Stimulated activated CD4-positive, alpha-beta T cell treated with anti-CD3 and anti-CD28 coated beads, Interleukin-12 subunit alpha, Interleukin-12 subunit beta, amount 100 ng/mL, for 48 hours (primary cell): Measurements from ENCODE around the gene SPOCK1.

Experiments used
- DNase-seq, 3 donors: peaks; one replicate each; pipeline ENCODE4 v3.0.0-alpha.2; 2020; ENCODE audit warnings: low read depth in 2 of 3, low spot score in 1 of 3

Gene SPOCK1

DNA sequence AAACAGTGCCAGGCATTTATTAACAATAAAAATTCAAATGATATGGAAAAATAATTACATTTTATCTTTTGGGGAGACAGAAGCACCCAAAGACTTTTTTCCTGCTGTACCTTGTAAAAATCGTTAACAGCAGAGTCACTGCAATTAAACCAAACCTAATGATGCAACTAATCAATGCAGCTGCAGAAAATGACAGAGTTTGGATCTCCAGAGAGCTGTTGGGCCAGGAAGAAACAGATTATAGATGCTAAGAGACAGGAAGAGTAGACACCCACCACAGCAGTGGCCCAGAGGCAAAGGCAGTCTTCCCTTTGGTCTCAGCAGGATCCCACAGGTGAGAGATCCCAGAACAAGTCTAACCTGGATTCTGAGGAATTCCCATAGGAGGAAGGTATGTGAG, 53.0 kb downstream of the SPOCK1 start:
- DNase-seq, result no peak

DNA sequence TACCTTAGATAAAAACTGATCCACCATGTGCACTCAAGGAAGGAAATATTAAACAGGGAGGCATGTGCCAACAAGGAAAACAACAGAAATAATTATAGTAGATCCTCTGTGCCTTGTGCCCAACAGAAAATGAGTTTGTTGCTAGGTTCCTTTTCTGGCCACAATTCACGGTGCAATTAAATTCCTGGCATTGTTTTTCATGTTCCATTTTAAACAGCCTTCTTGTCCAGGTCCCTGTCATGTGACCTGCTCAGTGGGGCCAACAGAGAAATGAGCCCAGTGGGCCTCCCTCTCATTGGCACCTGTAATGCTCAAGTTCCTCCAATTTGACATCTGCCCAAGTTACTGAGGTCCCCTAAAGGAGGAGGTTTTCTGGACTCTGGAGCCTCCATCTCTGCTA, 56.5 kb downstream of the SPOCK1 start:
- DNase-seq, result no peak

DNA sequence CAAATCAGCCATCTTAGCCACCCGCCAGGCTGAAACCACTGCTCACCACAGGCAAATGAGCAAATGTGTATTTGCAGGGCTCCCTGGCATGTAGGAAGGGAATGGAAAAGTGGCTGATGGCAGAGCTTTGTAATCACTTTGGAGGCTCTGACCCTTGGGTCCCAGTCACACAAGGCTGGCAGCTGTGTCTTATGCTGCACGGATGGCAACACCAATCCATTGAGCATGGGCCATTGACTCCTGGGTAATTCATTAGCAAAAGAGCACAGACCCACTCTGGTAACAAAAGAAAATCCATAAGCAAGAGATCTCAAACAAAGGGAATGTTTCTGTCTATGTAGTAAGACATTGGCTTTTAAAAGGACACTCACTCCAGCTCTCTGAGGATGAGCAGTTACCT, 57.6 kb downstream of the SPOCK1 start:
- DNase-seq, result no peak

DNA sequence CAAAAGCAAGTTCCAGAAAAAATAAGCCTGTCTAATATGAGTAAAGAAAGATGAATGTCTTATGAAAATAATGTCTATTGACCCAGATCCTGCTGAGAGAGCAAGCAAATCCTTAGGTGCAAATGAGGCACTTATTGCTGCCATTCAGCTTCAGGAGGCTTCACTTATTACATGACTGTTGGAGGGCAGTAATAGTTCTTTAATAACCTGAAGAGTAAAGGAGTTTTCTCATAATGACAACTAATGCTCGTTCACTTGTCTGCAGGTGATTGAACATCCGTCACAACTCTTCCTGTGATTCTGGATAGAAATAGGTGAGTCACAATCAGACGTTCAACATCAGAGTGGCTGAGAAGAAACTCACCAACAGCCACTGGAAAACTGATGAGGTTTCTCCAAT, 58.3 kb downstream of the SPOCK1 start:
- DNase-seq, result no peak

DNA sequence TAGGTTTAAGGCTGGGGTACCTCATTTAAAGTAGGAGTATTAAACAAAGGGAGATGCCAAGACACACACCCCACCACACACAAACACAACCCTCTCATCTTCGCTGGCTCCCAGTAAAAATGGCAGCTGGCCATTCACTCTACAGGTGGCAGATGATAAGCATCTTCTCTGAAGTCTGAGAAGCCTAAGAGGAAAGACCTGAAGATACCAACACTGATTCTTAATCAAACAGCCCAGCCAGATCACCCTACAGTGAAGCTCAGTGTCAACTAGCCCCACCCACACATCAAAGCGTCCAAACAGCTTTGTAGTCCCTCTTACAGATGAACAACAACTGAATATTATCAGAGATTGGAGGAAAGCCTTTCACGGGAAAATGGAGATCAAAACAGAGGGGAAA, 59.5 kb downstream of the SPOCK1 start:
- DNase-seq, result no peak

DNA sequence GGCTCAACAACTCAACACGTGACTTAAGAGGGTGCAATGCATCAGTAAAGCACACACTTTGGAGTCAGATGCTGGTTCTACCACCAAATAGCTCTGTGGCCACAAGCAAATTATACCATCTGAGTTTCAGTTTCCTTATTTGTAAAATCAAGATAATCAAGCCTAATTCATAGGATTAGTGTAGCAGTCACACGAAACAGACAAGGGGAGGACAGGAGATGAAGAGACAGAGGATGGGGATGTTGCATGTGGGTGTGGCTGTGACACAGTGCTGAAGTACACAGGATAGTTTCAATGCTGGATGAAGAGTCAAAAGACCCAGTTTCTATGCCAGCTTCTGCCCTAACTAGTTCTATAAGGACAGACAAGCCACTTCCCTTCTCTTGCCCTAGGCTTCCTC, 60.2 kb downstream of the SPOCK1 start:
- no peak for DNase-seq

DNA sequence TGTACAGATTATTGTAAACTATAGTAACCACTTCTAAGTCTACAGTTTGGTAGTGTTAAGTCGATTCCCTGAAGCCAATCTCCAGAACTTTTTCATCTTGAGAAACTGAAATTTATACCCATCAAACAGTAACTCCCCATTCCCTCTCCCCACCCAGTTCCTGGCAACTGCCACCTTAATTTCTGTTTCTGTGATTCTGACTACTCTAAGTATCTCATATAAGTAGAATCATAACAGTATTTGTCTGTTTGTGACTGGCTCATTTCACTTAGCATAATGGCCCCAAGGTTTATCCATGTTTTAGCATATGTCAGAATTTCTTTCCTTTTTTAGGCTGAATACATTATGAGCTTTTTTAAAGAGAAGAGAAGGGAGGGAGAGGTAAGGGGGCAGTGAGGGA, 61.4 kb downstream of the SPOCK1 start:
- DNase-seq, result no peak

DNA sequence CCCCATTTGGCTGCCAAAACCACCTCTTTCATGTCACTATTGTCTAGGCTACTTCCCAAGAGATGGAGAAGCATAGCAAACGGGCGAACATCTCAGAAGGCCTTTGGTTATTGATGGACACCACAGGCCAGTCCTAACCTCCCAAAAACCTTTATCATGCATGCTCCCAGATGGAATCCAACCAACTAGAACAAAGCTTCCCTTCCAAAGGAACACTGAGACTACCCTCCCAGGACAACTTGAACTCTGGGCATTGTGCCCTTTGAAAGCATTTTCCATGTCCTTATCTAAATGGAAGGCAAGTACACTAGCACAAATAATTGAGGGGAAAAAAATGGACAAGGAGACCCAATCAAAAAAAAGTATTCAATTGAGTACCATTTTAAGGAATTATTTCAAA, 65.6 kb downstream of the SPOCK1 start:
- no peak for DNase-seq

DNA sequence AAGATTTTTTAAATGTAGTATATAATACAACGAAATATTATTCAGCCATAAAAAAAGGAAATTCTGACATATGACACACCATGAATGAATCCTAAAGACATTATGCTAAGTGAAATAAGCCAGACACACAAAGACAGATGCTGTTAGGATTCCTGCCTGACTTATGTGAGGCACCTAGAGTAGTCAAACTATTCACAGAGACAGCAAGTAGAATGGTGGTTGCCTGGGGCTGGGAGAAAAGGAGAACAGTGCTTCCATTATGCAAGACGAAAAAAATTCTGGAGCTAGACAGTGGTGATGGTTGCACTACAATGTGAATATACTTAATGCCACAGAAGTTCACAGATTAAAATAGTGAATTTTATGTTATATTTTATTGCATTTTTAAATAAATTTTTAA, 66.8 kb downstream of the SPOCK1 start:
- DNase-seq, result no peak

DNA sequence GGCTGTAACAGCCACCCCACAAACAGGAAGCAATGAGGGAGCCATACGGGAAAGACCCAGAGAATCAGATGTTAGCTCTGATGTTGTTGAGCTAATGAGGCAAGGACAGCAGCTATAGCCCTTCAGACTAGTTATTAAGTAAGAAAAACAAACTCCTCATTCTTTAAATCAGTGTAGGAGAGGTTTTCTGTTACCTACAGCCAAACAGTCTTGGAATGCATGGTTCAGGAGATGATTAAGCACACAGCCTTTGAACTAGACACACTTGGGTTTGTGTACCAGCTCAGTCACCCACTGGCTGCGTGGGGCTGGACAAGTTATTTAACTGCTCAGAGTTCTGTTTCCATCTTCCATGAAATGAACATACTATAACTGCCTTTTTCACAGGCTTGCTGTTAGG, 68.1 kb downstream of the SPOCK1 start:
- DNase-seq, result no peak

DNA sequence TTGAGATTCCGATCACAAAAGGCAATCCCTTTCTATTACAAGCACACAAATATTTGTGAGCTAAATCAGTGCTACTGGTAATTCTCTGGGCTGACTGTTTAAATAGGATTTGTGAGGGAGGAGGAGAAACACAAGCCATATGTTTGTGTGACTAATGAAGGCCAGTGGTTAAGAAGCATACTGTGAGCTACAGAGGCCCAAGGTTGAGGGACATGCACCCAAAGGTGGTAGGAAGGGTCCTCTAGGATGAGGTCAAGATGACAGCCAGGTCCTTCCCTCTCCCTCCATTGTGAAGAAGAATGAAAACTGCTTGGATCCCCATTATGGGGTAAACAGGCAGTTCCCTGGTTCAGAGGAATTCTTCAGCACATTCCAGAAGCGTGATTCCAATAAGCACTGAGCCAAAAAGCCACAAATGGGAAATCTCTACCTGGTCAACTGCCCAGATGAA, 83.9 kb downstream of the SPOCK1 start:
- DNase-seq, result no peak

DNA sequence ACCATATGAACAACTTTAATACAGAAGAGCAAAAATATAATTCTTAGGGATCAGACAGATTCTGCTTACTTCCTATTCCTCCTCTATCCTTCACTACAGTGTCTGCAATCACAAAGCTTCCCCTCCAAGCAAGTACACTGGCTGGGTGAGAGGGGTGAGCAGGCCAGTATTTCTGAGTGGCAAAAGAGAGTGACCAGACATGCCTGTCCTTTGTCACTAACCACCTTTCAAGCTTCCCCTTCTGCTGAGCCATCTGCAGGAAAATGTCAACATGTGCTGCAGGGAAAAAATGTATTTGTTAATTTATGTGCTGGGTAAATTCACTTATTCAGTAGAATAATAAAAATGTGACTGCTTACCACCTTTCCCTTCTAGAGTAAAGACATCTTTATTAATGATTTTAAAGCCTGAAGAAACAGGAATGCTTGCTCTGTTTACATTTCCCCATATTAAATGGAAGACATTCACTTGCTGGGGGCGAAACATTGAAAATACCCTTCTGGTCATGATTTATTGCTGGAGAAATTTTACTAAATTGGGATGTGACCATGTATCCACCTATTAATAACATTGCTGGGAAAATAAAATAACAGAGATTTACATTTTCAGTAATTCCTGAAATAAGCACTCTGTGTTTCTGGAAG, 84.9 kb downstream of the SPOCK1 start:
- no peak for DNase-seq

DNA sequence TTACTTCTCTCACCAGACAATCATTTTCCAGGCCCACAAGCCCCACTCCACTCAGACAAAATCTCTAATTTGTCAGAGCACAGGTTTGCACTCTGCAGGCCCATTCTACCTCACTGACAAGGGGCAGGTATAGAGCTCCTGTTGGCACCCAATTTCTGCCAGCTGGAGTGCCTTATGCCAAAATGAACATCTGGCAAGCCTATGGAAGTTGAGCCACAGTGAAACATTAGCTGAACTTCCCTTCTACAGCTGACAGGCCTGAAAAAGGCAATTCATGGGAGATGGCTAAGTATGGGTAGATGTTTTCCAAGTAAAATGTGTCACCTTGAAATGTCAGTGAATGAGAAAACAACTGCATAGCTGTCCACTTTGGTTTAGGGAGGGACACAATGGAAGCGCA, 87.0 kb downstream of the SPOCK1 start:
- DNase-seq, result no peak

DNA sequence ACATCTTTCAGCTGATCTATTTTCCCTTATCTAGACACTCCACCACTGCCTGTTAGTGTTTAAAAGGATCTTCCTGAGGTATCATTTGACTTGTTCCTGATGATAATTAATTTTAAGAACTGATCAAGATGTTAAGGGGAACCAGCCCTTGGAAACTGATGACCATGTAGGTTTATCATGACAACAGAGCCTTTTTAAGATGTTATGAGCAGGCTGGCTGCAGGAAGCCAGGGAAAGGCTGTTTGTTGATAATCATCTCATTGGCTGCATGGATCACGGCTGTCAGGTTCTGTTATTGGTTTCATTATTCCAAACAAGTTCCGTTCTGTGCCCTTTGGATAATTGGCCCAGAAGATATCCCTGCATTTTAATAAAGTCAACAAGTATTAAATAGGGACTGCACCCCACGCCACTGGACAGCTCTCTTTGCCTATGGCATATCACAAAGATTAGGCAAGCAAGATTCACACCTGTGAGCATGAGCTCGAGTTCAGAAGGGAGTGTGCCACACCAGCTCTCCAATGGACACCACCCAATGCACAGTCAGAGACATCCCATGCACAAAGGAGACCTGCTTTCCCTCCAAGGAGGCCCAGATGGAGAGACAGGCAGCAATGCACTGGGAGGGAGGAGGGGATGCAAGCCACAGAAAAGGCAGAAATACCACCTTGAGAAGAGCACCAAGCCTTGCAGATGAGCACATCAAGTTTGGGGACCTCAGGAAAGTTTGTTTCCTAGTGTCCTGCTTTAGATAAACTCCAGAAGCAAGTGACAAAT, 88.7 kb downstream of the SPOCK1 start:
- no peak for DNase-seq

DNA sequence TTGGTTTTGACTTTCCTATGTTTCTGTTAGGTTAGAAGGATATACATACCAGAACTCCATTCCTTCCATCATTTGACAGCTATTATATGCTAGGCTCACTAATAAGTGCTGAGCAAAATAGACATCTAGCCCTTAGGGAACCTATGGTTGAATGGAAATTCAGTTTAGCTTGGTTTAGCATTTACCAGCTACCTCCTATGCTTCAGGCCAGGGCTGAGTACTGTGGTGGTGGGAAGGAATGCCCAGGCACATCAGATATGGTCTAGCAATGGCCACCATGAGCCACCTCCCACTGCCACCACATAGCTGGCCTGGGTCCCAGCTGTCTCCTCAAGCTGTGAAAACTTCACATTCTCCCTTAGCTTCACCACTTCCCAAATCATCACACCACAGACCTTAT, 89.4 kb downstream of the SPOCK1 start:
- DNase-seq, result no peak

DNA sequence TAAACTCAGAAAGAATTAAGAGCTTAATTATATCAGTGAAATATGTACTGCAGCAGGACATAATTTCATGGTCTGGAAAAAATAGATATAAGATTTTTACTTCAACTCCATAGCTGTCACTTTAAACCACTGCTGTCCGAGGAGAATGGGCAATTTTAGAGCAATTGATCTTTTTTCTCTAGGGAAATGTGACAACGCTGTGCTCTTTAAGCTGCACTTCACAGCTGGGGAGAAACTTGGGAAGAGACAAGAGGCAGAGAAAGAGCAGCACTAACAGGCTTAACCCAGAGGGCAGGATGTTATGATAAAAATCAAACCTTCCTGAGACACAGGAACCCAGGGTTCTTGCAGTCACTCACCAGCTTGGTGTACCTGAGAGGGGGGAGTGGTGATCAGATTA, 92.0 kb downstream of the SPOCK1 start:
- no peak for DNase-seq

DNA sequence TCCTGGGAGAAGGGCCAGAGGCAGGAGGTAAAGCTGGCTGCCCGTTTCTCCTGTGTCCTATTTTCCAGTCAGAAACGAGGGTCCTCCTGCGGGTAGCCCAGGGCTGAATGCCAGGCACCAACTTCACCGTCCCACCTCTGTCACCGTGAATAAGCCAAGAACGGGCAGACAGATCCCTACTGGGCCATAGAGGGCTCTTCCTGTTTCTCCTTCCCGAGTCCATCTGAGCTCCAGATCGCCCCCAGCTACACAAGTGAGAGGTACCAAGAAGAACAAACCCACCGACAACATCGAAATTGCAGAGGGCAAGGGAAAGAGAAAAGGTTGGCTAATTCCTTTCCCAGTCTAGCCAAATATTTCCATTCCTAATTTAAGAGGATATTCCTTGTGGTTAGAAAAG, 93.7 kb downstream of the SPOCK1 start:
- DNase-seq, result no peak

DNA sequence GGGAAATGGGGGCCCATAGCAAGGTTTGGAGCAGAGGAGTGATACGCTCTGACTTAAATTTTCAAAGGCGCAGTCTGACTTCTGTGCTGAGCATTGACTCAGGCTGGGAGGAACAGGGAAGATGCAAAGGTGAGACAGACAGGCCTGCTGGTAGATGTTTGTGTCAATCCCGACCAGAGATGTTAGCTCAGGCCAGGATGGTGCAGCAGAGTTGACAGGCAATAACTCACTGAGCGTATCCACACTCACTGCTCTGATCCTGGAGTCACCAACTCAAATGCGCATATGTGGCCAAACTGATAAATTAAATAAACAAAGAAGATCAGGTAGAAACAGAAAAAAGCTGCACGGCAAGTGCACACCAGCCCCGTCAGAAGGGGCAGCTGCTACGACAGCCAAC, 95.3 kb downstream of the SPOCK1 start:
- no peak for DNase-seq

DNA sequence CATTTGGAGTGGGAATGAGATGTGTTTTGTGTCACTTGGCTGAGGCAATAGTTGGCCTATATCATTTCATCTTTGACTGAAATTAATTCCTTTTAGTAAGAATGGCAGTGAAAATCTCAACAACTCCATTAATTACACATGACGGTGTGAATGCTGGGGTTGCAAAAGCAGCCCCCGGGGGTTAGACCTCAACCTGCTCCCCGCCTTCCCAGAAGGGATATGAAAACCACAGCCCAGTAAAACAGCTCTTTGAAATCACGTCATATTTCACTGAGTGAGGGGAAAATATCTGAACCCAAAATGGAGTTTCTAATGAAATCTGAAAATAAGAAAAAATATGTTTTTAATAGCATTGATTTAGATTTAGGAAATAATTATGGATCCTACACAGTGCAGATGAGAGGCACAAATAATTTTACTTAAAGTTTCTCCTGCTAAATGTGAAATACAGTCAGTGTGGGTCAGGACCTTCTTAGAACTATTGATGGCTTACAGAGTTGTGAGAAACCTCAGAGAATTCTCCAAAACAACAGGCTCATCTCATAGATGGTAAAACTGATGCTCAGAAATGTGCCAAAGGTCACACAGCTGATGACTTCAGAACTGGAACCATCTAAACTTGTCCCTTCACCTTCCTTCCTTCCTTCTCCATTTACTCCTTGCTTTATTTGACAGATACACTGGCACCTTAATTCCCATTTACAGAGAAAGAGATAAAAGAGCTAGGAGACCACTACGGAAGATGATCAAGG, 96.5 kb downstream of the SPOCK1 start:
- DNase-seq, result no peak

DNA sequence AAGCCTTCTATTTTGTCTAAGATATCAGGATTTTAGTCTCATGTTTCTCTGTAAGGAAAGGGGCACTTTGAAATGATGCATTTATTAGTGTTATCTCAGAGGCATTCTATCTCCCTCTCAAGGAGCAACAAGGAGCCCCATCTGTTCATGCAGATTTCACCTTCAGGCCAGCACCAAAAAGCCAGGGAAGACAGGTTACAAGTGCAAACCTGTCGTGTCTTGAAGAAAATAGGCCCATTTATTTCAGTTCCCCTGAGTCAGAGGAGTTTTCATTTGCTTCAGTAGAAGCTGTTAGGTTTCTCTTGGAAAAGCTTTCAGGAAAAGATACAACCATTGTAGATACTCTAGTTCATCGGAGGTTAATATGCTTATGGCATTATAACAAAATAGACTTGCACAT, 97.2 kb downstream of the SPOCK1 start:
- DNase-seq, result no peak

DNA sequence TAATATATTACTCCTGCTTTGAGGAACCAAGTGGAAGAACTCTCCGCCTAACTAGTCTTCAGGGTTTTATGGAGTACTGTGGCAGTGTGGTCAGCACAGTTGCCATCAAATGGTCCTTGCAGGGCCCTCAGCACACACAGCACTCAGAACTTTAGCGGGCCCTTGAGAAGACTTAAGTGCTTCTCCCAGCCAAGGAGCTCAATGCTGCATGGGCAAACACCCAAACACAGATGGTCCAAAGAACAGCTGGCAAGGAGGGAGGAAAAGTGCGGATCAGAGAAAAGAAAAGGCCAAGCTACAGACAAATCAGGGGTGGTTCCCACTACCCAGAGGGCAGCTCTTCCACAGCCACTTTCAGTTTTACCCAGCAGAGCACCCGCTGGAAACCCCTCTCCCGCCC, 98.6 kb downstream of the SPOCK1 start:
- DNase-seq, result no peak

DNA sequence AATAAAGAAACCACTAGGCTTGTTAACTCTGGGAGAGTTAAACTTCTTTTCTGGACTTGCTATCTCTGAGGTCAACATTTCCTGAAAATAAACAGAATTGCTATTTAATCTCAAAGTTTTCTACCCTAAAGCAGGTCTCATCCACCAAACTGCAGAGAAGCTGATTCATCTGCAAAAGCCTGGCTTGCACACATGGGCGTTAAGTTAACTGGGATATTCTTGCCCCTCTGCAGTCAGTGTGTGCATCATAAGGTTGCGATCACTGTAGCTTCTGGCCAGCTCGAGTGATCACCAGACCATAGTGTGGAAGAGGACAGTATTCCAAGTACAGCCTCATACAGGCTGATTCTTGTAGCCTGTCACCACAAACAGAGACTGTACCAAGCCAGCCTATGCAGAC, 99.2 kb downstream of the SPOCK1 start:
- DNase-seq, result no peak
